HG02885 (cell line): ENCODE data around the gene FAM174C.
A peak's percentile ranks its signal among the peaks of the same experiment; 100 is the strongest.
"Not testable (repeated sequence)": the region's sequence is repeated elsewhere in the genome, so short reads cannot be mapped to it uniquely, and the experiment has no call there.

Source experiments
- ATAC-seq: cut with Tn5 transposase; IDR thresholded peaks from one replicate; pipeline ENCODE4 v1.9.1; 2021; ENCODE audit warnings: mild to moderate bottlenecking; ENCODE audit not compliant: unreplicated experiment, poor library complexity

The FAM174C gene

DNA sequence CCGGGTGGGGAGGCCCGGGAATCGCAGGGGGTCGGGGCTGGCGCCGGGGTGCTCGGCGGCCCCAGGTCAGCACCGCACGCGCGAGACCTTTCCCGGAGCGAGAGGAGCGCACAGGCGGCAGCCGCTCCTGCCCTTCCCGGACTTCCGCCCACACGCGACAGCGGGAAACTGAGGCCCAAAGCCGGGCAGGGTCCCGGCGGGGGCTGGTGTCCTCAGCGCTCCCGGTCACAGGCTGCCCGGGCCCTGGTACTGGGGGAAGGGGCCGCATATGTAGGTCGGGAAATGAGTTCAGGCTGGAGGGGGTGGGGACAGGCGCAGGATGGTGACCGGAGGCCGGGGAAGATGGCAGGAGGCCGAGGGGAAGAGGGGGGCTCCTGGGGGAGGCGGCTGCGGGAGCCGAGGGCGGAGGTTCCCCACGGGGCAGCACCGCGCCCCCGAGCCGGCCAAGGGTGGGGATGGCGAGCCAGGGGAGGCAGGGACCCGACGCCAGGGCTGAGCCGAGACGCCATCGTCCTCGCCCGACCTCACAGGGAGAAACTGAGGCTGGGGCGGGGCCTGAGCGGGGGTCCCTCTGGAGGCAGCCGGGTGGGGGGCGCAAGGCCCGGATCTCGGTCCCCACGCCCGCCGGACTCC is 38.2 kb upstream of the FAM174C start:
- no peak for ATAC-seq

- no peak for ATAC-seq
Measured at GRCh38 chr19:1237754-1238368, 37.5 kb upstream of the FAM174C start, which contains the start of gene CBARP. Gene CBARP, minus strand, starts transcription at chr19:1238005. Its CDS starts 1,905 bp downstream, at chr19:1236100.

DNA sequence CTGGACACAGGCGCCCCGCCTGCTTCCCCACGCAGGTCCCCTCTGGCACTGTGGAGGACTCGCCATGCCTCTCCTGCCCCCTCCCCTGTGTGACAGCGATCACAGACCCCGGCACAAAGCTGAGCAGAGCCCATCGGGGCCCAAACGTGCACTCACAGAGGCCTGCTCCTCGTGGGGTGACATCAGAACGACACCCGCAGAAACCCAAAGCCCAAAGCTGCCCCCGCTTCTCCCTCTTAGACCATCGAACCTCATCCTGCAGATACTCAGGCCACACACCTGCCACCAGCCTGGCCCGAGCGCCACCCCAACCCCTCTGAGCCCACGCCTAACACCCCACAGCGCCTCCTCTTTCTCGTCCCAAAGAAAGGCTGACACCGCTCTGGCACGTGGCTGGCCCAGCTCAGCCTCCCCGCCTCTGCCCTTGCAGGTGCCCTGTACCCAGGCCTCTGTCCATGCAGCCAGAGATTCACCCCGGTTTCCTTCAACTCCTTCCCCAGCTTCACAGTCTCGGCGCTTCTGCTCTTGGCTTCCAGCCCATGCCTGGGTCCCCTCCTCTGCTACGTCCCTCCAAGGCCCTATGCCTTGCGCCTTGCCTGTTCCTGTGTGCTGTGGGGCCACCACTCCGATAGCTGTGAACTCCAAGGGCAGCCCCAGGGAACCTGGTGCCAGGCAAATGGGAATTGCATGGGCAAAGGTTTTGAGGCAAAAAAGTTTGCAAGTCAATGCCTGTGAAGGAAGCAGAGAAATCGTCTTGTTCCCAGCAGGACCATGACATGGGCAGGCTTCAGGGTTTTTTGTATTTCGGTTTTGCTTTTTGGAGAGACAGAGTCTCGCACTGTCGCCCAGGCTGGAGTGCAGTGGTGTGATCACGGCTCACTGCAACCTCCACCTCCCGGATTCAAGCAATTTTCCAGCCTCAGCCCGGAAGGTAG is 36.7 kb upstream of the FAM174C start:
- no peak for ATAC-seq

DNA sequence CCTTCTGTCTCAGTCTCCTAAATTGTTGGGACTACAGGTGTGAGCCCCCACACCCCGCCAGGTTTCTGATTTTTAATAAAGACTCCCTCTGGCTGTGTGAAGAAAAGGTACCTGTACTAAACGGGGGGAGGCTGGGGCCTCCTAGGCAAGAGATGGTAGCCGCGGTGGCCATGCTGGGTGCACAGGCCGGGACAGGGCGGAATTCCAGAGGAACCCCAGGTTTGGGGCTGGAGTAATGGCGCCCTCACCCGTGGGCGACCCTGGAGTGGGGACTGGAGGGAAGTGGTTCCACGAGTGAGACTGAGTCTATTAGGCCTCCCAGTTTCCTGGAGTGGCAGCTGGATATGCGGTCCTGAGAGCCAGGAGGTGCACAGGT is 35.9 kb upstream of the FAM174C start:
- no peak for ATAC-seq

GRCh38 chr19:1239796-1240737 is 35.3 kb upstream of the FAM174C start:
- peak; percentile 40 for ATAC-seq

GRCh38 chr19:1240925-1241324 is 34.4 kb upstream of the FAM174C start:
- ATAC-seq: no peak

GRCh38 chr19:1241417-1242095 is 33.8 kb upstream of the FAM174C start, which contains the start of gene ATP5F1D:
Gene ATP5F1D, plus strand, starts transcription at chr19:1241751. Its CDS starts 100 bp downstream, at chr19:1241851.
- peak; percentile 59 for ATAC-seq

DNA sequence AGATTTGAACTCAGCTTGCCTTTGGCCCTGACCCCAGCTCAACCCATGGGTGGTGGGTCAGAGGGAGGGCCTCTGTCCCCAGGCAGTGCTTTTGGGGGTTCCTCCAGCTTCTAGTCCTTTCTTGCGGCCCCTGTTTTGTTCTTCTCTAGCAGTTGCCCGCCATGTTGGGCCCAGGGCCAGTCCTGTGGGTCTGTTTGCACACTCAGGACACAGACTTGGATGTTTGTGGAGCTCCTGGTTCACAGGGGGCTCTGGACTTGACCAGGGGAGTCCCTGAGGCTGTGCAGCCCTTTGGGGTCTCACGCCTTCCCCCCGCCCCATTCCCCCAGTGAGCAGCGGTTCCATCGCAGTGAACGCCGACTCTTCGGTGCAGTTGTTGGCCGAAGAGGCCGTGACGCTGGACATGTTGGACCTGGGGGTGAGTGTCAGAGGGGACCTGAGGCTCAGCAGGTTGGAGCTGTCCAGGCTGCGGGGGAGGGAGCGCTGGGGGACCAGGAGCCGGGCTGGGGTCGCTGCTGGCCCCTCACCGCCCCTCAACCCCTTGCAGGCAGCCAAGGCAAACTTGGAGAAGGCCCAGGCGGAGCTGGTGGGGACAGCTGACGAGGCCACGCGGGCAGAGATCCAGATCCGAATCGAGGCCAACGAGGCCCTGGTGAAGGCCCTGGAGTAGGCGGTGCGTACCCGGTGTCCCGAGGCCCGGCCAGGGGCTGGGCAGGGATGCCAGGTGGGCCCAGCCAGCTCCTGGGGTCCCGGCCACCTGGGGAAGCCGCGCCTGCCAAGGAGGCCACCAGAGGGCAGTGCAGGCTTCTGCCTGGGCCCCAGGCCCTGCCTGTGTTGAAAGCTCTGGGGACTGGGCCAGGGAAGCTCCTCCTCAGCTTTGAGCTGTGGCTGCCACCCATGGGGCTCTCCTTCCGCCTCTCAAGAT is 31.3 kb upstream of the FAM174C start:
- no peak for ATAC-seq

DNA sequence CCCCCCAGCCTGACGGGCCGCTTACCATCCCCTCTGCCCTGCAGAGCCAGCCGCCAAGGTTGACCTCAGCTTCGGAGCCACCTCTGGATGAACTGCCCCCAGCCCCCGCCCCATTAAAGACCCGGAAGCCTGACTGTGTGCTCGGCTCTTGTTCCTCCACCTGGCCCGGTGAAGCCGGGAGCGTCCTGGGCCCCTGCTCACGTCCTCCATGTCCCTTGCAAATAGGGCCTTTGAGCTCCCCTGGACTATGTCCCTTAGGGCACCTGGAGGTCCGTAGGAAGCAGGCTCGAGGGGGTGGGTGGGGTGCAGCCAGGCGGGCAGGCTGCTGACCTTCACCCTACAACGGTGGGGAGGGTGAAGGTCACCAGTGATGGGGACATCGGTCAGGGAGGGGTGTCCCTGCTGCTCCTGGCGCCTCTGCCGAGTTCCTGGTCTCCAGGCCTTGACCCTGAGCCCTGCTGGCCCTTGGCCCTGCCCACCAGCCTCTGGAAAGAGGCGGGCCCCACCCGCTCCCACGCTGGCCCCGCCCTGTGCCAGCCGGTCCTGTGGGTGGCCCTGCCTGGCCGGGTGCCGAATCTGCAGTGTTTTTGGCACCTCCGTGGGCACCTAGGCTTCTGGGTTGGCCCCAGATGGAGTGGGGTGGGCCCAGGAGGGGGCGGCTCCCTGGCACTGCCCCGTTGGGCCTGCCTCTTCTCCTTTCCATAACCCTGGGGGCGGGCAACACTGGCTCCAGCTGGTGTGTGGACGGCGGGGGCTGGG is 30.5 kb upstream of the FAM174C start:
- no peak for ATAC-seq

- no peak for ATAC-seq
Measured at GRCh38 chr19:1245494-1246264, 29.7 kb upstream of the FAM174C start.

DNA sequence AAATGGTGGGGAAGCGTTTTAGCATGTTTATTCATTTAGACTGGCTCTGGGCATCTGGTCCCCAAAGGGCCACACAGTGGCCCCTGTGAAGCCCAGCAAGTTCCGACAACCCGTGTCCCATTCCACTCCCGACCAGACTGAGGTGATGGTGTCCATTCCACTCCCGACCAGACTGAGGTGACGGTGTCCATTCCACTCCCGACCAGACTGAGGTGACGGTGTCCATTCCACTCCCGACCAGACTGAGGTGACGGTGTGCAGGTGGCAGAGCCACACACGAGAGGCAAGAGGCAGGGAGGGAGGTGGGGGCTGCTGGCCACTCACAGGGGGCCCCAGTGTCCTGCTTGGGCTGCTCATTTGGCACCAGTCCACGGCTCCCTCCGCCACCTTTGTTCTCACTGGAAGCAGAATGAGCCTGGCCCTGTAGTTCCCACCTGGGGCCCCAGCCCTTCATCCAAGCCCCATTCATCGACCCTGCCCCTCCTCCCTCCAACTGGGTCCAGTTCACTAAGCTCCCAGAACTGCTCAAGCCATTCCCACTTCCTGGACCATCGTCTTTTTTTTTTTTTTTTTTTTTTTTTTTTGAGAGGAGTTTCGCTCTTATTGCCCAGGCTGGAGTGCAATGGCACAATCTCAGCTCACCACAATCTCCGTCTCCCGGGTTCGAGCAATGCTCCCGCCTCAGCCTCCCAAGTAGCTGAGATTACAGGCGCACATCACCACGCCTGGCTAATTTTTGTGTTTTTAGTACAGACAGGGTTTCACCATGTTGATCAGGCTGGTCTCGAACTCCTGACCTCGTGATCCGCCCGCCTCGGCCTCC is 28.9 kb upstream of the FAM174C start:
- ATAC-seq: not testable (repeated sequence)

GRCh38 chr19:1247748-1248138 is 27.6 kb upstream of the FAM174C start:
- no peak for ATAC-seq

- peak; percentile 20 for ATAC-seq
Measured at GRCh38 chr19:1248139-1248785, 27.1 kb upstream of the FAM174C start, which contains the start of gene MIDN. Gene MIDN, plus strand, starts transcription at chr19:1248583. Its CDS starts 1,714 bp downstream, at chr19:1250297.

DNA sequence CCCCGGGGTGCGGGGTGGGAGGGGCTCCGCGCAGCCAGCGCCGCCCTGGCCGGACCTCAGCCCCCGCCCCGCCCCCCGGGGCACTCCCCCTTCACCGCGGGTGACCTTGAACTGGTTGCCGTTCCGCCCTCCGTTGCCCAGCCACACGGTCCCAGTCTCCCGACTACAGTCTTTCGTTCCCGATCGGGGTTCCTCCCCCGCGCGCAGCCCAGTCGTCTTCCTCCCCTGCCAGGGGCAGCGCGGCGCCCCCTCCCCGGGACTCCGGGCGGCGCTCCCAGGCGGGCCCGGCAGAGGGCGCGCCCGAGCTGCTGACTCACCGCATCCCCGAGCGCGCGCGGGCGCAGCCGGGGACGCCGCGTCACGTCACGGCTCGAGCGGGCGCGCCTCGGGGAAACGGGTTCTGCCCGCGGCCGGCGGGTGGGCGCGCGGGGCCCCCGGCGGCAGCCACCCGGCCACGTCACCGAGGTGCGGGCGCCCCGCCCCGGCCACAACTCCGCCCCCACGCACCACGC is 26.5 kb upstream of the FAM174C start:
- peak; percentile 35 for ATAC-seq

- peak; percentile 58 for ATAC-seq
Measured at GRCh38 chr19:1249298-1249989, 25.9 kb upstream of the FAM174C start.
